GM21526 (cell line): Measurements from ENCODE around the gene CASKIN2.
A peak's percentile ranks its signal among the peaks of the same experiment; 100 is the strongest.
"Not testable (repeated sequence)": the region's sequence is repeated elsewhere in the genome, so short reads cannot be mapped to it uniquely, and the experiment has no call there.

Source experiments
- ATAC-seq: cut with Tn5 transposase; IDR thresholded peaks from one replicate; pipeline ENCODE4 v1.9.1; 2021; ENCODE audit warnings: moderate library complexity; ENCODE audit not compliant: unreplicated experiment, low FRiP score

CASKIN2 gene

DNA sequence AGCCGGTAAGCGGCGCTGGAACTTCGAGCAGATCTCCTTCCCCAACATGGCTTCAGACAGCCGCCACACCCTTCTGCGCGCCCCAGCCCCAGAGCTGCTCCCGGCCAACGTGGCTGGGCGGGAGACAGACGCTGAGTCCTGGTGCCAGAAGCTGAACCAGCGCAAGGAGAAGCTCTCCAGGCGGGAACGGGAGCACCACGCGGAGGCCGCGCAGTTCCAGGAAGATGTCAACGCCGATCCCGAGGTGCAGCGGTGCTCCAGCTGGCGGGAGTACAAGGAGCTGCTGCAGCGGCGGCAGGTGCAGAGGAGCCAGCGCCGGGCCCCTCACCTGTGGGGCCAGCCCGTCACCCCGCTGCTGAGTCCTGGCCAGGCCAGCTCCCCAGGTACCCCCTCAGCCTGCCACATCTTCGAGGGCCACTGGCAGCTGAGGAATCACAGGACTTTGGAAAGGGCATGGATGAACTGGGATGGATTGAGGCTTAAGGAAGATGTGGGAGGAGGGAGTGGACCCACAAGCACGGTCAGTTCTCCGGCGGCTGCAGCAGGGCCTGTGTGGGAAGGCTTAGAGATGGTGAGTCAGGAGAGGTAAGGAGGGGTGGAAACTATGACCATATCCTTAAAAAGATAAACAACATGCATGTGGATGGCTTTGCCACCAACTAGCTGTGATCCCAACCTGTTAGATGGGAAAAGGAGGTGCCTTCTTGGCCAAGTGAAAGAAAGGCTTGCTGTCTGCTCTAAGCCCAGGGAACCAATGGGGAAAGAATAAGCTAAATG lies 6.8 kb upstream of the CASKIN2 start:
- ATAC-seq, result no peak

DNA sequence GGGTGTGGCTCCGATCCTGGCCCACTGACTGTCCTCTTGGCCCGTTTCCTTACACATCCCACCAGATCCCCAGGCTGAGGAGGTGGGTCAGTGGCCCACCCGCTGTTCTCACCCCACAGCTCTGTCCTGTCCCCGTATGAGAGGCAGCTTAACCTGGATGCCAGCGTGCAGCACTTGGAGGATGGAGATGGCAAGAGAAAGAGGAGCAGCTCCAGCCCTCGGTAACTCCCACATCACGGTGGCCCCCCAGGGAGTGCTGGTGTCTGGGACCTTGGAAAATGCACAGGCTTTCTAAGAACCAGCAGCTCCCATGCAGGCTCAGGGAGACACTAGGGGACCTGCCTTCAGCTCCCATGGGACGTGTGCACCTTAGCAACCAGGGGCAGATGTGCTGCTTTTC lies 6.0 kb upstream of the CASKIN2 start:
- no peak for ATAC-seq

DNA sequence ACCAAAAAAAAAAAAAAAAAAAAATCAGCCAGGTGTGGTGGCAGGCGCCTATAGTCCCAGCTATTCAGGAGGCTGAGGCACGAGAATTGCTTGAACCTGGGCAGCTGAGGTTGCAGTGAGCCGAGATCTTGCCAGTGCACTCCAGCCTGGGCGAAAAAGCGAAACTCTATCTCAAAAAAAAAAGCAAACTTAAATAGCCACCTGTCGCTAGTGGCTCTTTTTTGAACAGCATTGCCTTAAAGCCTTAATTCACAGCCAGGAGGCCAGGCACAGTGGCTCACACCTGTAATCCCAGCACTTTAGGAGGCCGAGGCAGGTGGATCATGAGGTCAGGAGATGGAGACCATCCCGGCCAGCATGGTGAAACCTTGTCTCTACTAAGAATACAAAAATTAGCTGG lies 5.1 kb upstream of the CASKIN2 start:
- not testable (repeated sequence) for ATAC-seq

DNA sequence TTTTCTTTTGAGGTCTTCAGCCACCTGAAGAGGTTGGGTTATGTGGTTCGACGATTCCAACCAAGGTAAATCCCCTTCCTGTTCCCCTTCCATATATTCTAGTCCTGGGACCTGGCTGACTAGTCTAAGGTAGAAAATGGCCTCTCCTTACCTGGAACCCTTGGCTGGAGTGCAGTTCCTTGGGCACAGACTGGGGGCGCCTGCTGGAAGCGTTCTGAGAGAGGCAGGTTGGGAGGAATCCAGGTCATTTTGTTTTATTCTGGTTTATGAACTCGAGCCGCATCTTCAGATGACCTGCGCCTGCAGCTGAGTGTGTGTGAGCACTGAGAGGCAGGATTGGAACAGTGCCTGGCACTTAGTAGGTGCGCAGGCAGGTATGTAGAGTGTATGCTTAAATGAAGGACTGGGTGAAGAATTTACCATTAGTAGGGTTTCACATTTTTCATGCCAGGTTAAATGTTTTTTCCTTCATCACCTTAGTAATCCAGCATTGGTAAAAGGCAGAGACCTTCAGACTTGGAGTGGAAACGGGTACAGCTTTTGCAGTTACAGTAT lies 3.7 kb upstream of the CASKIN2 start:
- ATAC-seq, result no peak

DNA sequence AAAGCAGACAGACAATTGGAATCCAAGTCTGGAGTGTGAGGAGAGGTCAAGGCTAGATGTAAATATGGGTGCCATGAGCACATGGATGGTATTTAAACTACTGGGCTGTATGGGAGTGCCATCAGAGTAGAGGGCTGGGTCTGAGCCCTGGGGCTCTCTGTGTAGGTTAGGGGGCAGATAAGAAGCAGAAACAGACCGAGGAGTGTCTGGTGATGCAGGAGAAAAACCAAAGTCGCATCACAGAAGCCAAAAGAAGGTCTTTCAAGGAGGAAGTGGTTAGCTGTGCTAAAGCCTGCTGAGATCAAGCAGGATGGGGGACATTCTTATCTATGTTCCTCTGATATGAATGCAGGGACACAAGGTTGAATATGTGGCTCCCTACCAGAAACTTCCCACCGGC lies 2.9 kb upstream of the CASKIN2 start:
- ATAC-seq, result no peak

DNA sequence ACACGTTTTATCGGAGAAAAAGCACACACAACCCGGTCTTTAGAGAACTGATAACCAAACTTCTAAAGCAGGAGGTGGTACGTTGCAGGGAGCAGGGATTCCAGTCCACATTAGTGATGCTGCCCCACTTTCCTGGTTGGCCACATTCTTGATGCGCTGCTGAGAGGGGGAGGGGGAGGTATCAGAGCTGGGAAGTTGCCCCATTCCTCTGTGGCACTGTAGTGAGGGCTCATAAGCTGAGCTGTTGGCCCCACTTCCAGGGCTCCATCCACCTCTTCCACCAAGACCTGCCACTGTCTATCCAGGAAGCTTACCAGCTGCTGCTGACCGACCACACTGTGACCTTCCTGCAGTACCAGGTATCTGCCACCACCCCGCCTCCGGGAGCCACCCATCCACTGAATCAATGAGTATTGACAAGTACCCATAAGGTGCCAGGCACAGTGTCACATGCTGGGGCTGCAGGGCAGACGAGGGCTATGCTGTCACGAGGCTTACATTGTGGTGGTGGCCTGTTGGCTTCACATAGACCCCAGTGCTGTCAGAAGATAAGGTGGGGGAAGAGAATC lies 2.0 kb upstream of the CASKIN2 start:
- ATAC-seq, result no peak

DNA sequence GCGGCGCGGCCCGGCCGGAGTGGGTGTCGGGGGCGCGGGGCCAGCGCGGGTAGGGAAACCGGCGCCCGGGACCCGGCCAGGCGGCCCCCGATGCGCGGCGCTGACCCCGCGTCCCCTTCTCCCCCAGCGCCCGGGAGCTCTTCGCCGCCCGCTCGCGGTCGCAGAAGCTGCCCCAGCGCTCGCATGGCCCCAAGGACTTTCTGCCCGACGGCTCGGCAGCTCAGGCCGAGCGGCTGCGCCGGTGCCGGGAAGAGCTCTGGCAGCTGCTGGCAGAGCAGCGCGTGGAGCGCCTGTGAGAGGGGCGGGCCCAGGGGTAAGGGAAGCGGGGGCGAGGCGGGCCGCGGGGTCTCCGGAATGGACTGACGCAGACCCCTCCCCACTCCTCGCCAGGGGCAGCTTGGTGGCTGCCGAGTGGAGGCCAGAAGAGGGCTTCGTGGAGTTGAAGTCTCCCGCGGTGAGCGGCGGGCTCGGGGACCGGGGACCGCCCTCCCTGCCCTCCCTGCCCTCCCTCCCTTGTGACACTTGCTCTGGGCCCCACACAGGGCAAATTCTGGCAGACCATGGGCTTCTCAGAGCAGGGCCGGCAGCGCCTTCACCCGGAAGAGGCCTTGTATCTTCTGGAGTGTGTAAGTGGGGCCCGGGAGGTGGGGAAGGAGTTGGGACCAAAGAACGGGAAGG lies 1.4 kb upstream of the CASKIN2 start:
- no peak for ATAC-seq

DNA sequence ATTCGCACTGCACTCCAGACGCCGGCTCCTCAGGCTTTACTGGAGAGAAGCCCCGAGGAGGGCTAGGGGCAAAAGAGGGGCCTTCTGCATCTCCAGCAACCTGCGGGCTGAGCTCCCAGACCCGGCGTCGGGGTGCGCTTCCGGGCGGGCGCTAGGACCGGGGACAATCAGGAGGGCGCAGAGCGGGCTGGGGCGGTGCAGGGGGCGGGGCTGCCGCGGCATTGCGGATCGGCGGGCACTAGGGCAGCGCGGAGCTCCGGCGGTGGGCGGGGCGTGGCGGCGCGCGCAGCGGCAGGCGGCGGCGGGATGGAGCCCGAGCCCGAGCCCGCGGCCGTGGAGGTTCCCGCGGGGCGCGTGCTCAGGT lies 900 bp upstream of the CASKIN2 start, which contains the start of gene TSEN54:
Gene TSEN54, plus strand, starts transcription at position 274 of the 364 bp plus-strand sequence. Its CDS starts 33 bp downstream, at position 307.
- ATAC-seq, result peak; percentile 68

DNA sequence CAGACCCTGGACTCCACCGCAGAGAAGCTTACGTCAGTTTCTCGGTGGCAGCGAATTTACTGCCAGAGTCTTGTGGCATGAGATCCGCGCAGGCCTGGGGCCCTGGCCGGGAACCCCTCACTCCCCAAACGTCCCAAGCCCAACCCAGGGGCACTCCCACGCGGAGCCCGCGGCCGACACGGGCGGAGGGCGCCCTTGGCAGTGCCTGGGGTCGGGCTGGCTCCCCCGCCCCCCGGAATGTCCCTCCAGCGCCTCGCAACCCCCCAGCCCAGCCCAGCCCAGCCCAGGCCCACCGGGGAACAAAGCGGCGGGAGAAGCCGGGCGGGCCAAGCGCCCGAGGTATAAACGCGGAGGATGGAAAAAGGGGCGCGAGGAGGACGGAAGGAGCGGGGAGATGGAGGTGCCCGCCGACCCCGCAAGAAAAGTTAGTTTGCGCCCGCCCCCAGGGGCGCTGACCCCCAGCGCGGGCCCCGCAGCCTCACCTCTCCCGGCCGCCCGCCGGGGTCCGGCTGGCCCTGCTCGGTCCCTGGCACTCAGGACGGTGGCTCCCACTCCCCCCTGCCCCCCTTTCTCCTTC lies 330 bp downstream of the CASKIN2 start:
- ATAC-seq, result no peak

DNA sequence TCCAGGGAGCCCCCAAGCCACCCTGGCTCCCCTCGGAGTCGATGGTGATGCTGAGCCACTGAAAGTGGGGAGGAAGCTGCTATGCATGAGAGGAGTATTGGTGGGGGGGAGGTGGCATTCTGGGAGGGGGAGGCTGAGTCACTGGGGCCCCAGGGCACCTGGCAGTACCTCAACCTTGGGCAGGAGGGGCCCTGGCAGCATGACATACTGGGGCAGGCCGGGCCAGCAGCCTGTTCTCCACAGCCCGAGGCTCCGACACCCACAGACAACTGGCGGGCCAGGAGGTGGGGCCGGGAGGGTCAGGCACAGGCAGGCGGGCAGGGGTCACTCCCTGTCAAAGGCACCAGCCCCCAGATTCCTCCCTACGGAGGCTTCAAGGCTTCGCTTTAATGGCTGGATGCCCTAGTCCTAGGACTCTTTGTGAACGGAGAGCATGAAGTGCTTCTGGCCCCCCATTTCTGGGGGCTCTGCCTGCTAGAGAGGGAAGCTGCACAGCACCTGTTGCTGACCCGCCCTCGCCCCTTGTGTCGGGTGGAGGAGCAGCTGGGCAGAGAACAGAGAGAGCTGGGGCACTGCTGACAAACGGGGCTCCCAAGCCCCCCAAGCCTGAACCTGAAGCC lies 928 bp downstream of the CASKIN2 start:
- no peak for ATAC-seq

DNA sequence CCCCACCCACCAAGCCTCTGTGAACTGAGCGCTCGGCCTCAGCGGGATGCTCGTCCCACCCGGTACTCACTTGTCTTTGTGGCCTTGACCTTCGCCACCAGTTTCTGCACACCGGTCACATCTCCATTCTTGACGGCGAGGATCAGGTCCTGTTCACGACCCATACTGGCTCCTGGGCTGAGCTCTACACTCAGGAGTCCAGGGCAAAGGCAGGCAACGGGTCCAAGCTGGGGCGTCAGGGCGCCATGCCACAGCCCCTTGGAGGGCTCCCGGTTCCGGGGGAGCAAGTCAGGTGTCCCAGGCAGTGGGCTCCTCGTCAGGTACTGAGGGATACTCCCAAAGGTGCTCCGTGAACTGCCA lies 1.7 kb downstream of the CASKIN2 start:
- ATAC-seq, result no peak

DNA sequence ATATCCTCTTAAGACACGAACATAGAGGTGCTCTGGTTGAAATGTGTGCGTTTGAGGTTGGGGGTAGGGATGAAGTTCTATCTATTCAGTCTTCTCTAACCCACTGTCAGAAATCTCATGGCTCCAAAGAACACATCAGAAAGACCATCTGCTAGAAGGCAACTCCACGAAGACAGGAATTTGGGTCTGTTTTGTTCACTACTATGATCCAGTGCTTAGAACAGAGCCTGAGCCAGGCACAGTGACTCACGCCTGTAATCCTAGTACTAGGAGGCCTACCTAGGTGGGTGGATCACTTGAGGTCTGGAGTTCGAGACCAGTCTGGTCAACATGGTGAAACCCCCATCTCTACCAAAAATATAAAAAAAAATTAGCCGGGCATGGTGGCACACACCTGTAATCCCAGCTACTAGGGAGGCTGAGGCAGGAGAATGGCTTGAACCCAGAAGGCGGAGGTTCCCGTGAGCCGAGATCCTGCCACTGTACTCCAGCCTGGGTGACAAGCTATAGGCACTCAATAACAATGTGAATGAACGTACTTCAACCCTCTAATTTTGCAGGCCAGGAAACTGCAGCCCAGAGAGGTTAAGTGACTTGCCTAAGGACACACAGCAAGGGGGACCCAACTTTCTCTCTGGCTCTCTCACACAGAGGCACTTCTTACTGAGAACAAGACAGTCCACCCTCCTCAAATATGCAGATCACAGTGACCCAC lies 2.3 kb downstream of the CASKIN2 start:
- ATAC-seq, result no peak

DNA sequence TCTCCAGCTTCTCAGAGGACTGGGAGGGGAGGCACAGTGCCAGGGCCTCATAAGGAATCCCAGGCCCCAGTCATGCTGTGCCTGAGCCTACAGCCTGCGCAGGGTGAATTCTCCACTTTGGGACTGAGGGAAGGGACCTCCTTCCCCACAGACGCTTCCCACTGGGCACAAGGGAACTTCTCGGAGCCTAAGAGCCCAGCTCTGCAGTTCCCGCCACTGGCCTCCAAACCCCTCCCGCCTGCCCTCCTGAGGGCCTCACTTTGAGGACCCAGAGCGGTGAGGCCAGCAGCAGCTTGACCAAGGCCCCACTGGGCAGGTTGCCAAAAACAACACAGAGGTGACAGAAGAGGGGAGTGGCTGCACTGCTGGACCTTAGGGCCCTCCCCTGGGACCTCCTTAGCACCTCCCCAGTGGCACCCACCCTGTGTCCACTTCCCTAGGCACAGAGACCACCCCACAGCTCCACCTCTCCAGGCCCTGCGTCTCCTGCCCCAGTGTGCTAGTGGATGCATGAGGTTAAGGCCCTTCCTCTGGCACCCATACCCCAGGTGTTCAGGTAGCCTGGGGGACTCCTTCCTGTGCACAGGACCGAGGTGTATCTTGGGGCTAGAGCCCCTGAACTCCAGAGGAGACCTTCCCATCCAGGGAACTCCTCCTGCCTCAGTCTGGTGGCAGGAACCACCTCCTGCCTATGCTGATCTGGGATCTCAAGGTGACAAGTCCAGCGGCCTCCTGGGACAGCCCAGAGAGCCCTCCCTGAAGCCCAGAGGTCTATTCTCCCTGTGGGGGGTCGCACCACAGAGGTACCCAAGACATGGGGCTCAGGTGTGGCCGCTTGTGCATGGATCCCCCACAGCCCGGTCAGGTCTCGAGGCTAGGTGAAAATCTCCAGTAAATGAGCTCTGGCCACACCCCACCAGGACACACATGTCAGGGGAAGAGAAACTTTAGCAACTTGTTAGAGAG lies 3.4 kb downstream of the CASKIN2 start:
- ATAC-seq, result no peak

DNA sequence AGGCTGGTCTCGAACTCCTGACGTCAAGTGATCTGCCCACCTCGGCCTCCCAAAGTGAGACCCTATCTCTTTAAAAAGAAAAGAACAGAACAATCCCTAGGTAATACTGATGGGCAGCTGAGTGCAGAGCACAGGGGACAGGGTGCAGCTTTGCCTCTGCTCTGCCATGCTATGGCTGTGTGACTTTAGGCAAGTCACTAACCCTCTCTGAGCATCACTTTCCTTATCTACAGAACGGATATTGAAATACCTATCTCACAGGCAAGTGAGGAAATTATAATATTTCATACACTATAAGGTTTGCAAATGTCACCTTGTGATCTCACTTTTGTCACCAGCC lies 4.1 kb downstream of the CASKIN2 start:
- no peak for ATAC-seq

DNA sequence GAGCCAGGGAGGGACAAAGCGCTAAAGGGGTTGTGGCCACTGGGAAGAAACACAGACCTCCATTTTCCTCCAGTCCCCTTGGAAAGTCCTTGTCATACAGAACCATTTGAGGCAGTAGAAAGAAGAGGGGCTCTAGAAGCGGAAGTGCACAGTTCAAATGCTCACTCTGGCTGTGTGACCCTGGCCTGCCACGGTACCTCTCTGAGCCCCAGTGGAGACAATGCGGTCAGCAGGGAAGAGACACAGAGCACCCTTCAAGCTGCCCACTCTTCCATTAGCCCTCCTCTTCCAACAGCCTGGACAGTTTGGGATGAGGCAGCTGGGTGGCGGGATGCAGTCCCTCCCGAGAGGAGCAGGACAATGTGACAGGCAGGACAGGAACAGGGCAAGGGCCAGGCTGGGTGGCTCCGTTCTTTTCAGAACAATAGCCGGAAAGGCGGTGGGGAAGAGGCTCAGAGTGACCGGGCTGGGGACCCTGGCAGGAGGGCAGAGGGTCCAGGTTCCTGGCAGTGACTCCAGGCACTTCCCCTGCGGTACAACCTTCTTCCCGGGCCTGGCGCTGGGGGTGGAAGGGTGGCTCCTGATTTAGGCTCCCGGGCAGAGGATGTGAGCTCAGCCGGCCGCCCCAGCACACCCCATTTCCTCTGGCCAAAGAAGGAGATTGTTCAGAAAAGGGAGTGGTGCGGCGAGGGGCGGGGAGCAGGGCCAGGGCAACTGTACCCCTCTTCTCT lies 5.6 kb downstream of the CASKIN2 start:
- ATAC-seq, result no peak

DNA sequence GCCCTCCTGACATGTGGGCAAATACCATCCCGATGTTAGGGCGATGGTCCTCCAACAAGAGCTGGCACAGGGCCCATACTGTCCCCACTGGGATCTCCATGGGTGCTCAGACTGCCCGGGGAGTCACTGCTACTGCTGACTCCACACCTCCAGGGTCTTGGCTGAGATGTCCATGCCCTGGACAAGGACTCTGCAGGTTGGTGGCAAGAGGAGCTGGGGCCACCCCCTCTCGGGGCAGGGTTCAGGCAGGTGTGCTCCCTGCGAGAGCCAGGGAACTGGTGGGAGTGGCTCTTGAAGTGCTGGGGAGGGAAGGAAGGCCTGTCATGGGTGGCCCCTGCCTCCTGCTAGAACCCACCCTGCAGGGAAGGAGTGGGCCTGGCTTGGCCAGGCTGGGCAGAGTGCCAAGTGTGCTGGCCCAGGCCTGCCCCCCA lies 6.4 kb downstream of the CASKIN2 start:
- ATAC-seq, result no peak

DNA sequence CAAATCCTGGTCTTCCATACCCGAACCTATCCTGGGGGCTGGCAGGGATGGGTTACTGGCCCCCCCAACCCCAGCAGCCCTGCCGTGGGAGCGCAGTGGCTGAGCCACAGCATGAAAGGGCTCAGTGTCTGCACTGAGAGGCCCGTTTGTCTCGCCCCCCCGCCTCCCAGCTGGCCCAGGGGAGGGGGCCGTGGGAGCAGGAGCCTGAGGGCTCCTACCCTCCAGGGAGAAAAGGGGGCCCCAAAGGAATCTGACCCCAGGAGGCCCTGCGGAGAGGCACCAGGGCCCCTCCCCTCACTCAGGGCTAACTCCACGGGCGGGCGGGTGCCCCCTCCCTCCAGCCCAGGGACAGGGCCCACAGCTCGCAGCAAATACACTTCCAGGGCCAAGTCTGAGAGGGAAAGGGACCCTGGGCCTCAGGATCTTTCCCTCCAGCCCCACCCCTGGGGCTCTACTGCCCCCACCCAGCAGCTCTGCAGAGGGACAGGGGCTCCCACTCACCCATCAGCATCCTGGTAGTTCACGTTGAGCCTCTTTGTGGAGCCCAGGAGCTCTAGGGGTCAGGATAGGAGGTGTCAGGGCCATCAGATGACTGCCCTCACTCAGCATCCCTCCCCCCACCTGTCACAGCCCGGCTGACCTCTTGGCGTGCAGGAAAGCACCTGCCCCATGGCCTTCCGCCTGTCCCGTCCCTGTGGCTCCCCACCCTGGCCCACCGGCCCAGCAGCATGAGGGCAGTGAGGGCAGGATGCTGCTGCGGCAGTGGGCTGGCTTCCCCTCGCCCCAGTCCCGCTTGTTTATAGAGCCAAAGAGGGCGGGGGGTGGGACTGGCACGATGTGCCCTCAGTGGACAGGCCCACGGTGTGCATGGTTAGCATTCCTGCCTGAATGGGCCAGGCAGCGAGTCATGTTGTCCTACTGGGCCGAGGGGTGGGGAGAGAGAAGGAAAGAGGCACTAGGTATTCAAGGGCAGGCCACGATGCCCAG lies 7.3 kb downstream of the CASKIN2 start:
- ATAC-seq, result no peak
